Measurements from ENCODE around the gene GRIK3. TPM values are rescaled to one million over a fixed set of nuclear protein-coding genes. Genes with fewer than 3 reads are reported as not detected.

Gene GRIK3
- total and polyA plus RNA-seq, 2 experiments from 2014 or later, result under 0.01 TPM; not detected in 1

DNA sequence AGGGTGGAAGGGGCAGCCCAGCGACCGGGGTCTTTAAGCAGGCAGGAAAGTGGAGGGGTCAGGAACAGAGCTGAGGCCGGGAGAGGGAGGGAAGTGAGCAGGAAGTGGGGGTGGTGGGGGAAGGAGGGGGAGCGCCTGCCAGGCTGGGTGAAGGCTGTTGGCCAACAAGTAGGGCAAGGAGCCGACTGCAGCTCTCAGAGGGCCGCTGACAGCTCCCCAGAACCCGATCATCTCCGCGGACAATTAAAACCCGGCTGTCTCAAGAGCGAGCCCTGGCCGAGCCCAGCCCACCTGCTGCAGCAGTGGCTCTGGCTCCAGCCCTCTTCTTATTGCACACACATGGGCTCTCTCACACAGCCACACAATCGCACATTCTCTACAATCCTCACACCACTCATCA, 51.6 kb downstream of the GRIK3 start:
- no peaks in the 10 kb centered on the region for H3K27me3 ChIP-seq
- H3K9me3 ChIP-seq (ENCODE audit: low read depth), result no peaks in the 10 kb centered on the region
- TF ChIP-seq, protein P1, sequence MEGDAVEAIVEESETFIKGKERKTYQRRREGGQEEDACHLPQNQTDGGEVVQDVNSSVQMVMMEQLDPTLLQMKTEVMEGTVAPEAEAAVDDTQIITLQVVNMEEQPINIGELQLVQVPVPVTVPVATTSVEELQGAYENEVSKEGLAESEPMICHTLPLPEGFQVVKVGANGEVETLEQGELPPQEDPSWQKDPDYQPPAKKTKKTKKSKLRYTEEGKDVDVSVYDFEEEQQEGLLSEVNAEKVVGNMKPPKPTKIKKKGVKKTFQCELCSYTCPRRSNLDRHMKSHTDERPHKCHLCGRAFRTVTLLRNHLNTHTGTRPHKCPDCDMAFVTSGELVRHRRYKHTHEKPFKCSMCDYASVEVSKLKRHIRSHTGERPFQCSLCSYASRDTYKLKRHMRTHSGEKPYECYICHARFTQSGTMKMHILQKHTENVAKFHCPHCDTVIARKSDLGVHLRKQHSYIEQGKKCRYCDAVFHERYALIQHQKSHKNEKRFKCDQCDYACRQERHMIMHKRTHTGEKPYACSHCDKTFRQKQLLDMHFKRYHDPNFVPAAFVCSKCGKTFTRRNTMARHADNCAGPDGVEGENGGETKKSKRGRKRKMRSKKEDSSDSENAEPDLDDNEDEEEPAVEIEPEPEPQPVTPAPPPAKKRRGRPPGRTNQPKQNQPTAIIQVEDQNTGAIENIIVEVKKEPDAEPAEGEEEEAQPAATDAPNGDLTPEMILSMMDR (IDR thresholded peaks at IDR 0.05; ENCODE audit: poor library complexity), result no peak
- TF ChIP-seq EZH2 (IDR thresholded peaks at IDR 0.05; ENCODE audit: borderline replicate concordance) (no peak), EZH2phosphoT487 (IDR thresholded peaks at IDR 0.05; ENCODE audit: low read depth, severe bottlenecking, unreplicated experiment) (no peak)
- H2AFZ ChIP-seq, result no peak overlapping the region
- no peaks in the 10 kb centered on the region for H3K79me2 ChIP-seq
- H3K36me3 ChIP-seq (replicated peaks; ENCODE audit: insufficient read depth, low read depth), result no peaks in the 10 kb centered on the region
- 73% methylated on average over 12 of the region's 13 CpGs for WGBS (ENCODE audit: low lambda C conversion rate, missing lambda C conversion rate)
- H3K27ac ChIP-seq, result no peak overlapping the region
- H3K4me1 ChIP-seq (ENCODE audit: insufficient read depth), result no peaks in the 10 kb centered on the region
- H3K9me2 ChIP-seq (replicated peaks; ENCODE audit: insufficient read depth), result no peaks in the 10 kb centered on the region
- H3K4me2 ChIP-seq, result no peak overlapping the region
- DNase-seq (ENCODE audit: low spot score), result no peak
- no peaks in the 10 kb centered on the region for H4K20me1 ChIP-seq (ENCODE audit: insufficient read depth, poor library complexity, severe bottlenecking)
- no peak overlapping the region for H3K4me3 ChIP-seq

- Histone ChIP-seq H3K9me3 (ENCODE audit: low read depth) (no peaks in the 10 kb centered on the region), H2AFZ (no peak overlapping the region), H3K27ac (no peak overlapping the region), H3K4me2 (no peak overlapping the region), H3K79me2 (no peaks in the 10 kb centered on the region), H4K20me1 (ENCODE audit: insufficient read depth, poor library complexity, severe bottlenecking) (no peaks in the 10 kb centered on the region), H3K4me3 (no peak overlapping the region), H3K36me3 (replicated peaks; ENCODE audit: insufficient read depth, low read depth) (no peaks in the 10 kb centered on the region), H3K27me3 (peaks cover 2% of the 10 kb centered on the region), H3K4me1 (ENCODE audit: insufficient read depth) (no peaks in the 10 kb centered on the region), H3K9me2 (replicated peaks; ENCODE audit: insufficient read depth) (no peaks in the 10 kb centered on the region)
- 86% methylated on average over 18 of the region's 18 CpGs for WGBS (ENCODE audit: low lambda C conversion rate, missing lambda C conversion rate)
- DNase-seq (ENCODE audit: low spot score), result no peak
- TF ChIP-seq EZH2phosphoT487 (IDR thresholded peaks at IDR 0.05; ENCODE audit: low read depth, severe bottlenecking, unreplicated experiment) (no peak), EZH2 (IDR thresholded peaks at IDR 0.05; ENCODE audit: borderline replicate concordance) (no peak)
- TF ChIP-seq, protein P1 (IDR thresholded peaks at IDR 0.05; ENCODE audit: poor library complexity), result no peak
Observed at GRCh38 chr1:36981771-36982622, 52.3 kb downstream of the GRIK3 start.

GRCh38 chr1:36981126-36981525, 53.2 kb downstream of the GRIK3 start:
- WGBS (ENCODE audit: low lambda C conversion rate, missing lambda C conversion rate), result 87% methylated on average over 2 of the region's 2 CpGs
- Histone ChIP-seq H3K79me2 (no peaks in the 10 kb centered on the region), H3K9me2 (replicated peaks; ENCODE audit: insufficient read depth) (no peaks in the 10 kb centered on the region), H3K4me3 (no peak overlapping the region), H3K27me3 (peaks cover 6% of the 10 kb centered on the region), H3K27ac (no peak overlapping the region), H3K4me2 (no peak overlapping the region), H4K20me1 (ENCODE audit: insufficient read depth, poor library complexity, severe bottlenecking) (no peaks in the 10 kb centered on the region), H3K4me1 (ENCODE audit: insufficient read depth) (no peaks in the 10 kb centered on the region), H3K9me3 (ENCODE audit: low read depth) (no peaks in the 10 kb centered on the region), H3K36me3 (replicated peaks; ENCODE audit: insufficient read depth, low read depth) (no peaks in the 10 kb centered on the region), H2AFZ (no peak overlapping the region)
- TF ChIP-seq, protein P1 (IDR thresholded peaks at IDR 0.05; ENCODE audit: poor library complexity), result no peak
- no peak for TF ChIP-seq EZH2phosphoT487 (IDR thresholded peaks at IDR 0.05; ENCODE audit: low read depth, severe bottlenecking, unreplicated experiment)
- TF ChIP-seq EZH2 (IDR thresholded peaks at IDR 0.05; ENCODE audit: borderline replicate concordance), result no peak
- no peak for DNase-seq (ENCODE audit: low spot score)
